ENCODE data around the gene BFAR. TPM values are rescaled to one million over a fixed set of nuclear protein-coding genes. Genes with fewer than 3 reads are reported as not detected.
"Not testable (repeated sequence)": the region's sequence is repeated elsewhere in the genome, so short reads cannot be mapped to it uniquely, and the experiment has no call there.

Gene BFAR
- total and polyA plus RNA-seq, 2 donors (not counting 1 experiment from before 2014, with no cell fraction given): 30.7 to 72.9 TPM

GRCh38 chr16:14635395-14636165 is 2.8 kb downstream of the BFAR start:
- POLR2A ChIA-PET: no interaction called here
- H3K4me3 Mint-ChIP-seq: peak overlapping the region; percentile 100
- 95% methylated on average over 9 of the region's 12 CpGs for WGBS (ENCODE audit: insufficient coverage)

GRCh38 chr16:14636179-14636950 is 3.6 kb downstream of the BFAR start:
- Histone ChIP-seq H4K20me1 (ENCODE audit: control insufficient read depth, insufficient read depth, low read length, poor library complexity, severe bottlenecking) (peaks cover 68% of the 10 kb centered on the region), H3K36me3 (replicated peaks in 1 of 2; ENCODE audit: control extremely low read depth in 1 of 2, control insufficient read depth in 1 of 2, extremely low read depth in 1 of 2, insufficient read depth in 2 of 2, low read length in 1 of 2) (peaks cover 5 to 14% of the 10 kb centered on the region in 2 experiments), H3K4me1 (ENCODE audit: control insufficient read depth in 2 of 2, insufficient read depth in 2 of 2, low read length in 2 of 2) (peaks cover 21 to 26% of the 10 kb centered on the region in 2 donors), H3K79me2 (ENCODE audit: control insufficient read depth, insufficient read depth, low read length) (peaks cover 93% of the 10 kb centered on the region)
- H3K4me3 ChIP-seq (ENCODE audit: control extremely low read depth in 1 of 5, extremely low read depth in 1 of 5, insufficient read depth in 1 of 5, low read depth in 2 of 5, low read length in 4 of 5); H3K27ac ChIP-seq (ENCODE audit: low read length in 2 of 2); DNase-seq; H3K27ac Mint-ChIP-seq; H3K4me2 ChIP-seq (replicated peaks; ENCODE audit: low read depth, low read length, poor library complexity, severe bottlenecking); CTCF ChIA-PET; H2AFZ ChIP-seq (ENCODE audit: insufficient read depth, low read depth, low read length, poor library complexity, severe bottlenecking); H3K9me3 Mint-ChIP-seq (ENCODE audit: insufficient read depth); H3K9ac ChIP-seq (ENCODE audit: low read length); POLR2A ChIA-PET; H3K4me3 Mint-ChIP-seq; H3K27me3 Mint-ChIP-seq; H3K9me3 ChIP-seq (ENCODE audit: control extremely low read depth in 1 of 3, control insufficient read depth in 2 of 3, insufficient read depth in 1 of 3, low read length in 2 of 3); ATAC-seq (ENCODE audit: low read depth); H3K27me3 ChIP-seq (replicated peaks in 1 of 4; ENCODE audit: control extremely low read depth in 1 of 4, control insufficient read depth in 3 of 4, insufficient read depth in 4 of 4, low read length in 3 of 4): not testable (repeated sequence)
- H3K4me1 Mint-ChIP-seq: peaks cover 54% of the 10 kb centered on the region
- intact Hi-C loops (cut with micrococcal nuclease): loop anchor here (10.0 kb wide), 1 partner anchor 458 kb away; the partner anchor contains the start of gene RRN3
- 90% methylated on average over 3 of the region's 17 CpGs for WGBS (ENCODE audit: insufficient coverage)

More at GRCh38 chr16:14635395-14636165, 2.8 kb downstream of the BFAR start:
- no peak overlapping the region for H3K27ac Mint-ChIP-seq
- Histone ChIP-seq H3K4me2 (replicated peaks; ENCODE audit: low read depth, low read length, poor library complexity, severe bottlenecking) (no peak overlapping the region), H3K27me3 (replicated peaks in 1 of 4; ENCODE audit: control extremely low read depth in 1 of 4, control insufficient read depth in 3 of 4, insufficient read depth in 4 of 4, low read length in 3 of 4) (no peaks in the 10 kb centered on the region), H3K4me1 (ENCODE audit: control insufficient read depth in 2 of 2, insufficient read depth in 2 of 2, low read length in 2 of 2) (peaks cover 23 to 29% of the 10 kb centered on the region in 2 donors), H3K4me3 (ENCODE audit: control extremely low read depth in 1 of 5, extremely low read depth in 1 of 5, insufficient read depth in 1 of 5, low read depth in 2 of 5, low read length in 4 of 5) (no peak overlapping the region), H3K36me3 (replicated peaks in 1 of 2; ENCODE audit: control extremely low read depth in 1 of 2, control insufficient read depth in 1 of 2, extremely low read depth in 1 of 2, insufficient read depth in 2 of 2, low read length in 1 of 2) (peaks cover 5 to 11% of the 10 kb centered on the region in 2 experiments), H3K79me2 (ENCODE audit: control insufficient read depth, insufficient read depth, low read length) (peaks cover 86% of the 10 kb centered on the region), H3K9me3 (ENCODE audit: control extremely low read depth in 1 of 3, control insufficient read depth in 2 of 3, insufficient read depth in 1 of 3, low read length in 2 of 3) (peaks cover 0 to 6% (median 0%) of the 10 kb centered on the region in 3 donors), H3K9ac (ENCODE audit: low read length) (no peak overlapping the region), H3K27ac (ENCODE audit: low read length in 2 of 2) (peak overlapping the region in 1 of 2 donors; percentile 36), H4K20me1 (ENCODE audit: control insufficient read depth, insufficient read depth, low read length, poor library complexity, severe bottlenecking) (peaks cover 60% of the 10 kb centered on the region), H2AFZ (ENCODE audit: insufficient read depth, low read depth, low read length, poor library complexity, severe bottlenecking) (no peak overlapping the region)
- ATAC-seq (ENCODE audit: low read depth): no peak
- intact Hi-C loops (cut with micrococcal nuclease): loop anchor here (10.0 kb wide), 1 partner anchor 459 kb away; the partner anchor contains the start of gene RRN3
- H3K27me3 Mint-ChIP-seq: no peaks in the 10 kb centered on the region
- H3K9me3 Mint-ChIP-seq (ENCODE audit: insufficient read depth): no peaks in the 10 kb centered on the region
- no peak for TF ChIP-seq CTCF (IDR thresholded peaks at IDR 0.05)
- TF ChIP-seq EZH2 (IDR thresholded peaks at IDR 0.05; ENCODE audit: borderline replicate concordance, insufficient read depth, low read depth, low read length, poor library complexity, severe bottlenecking): no peak
- H3K4me1 Mint-ChIP-seq: peaks cover 50% of the 10 kb centered on the region
- DNase-seq: no peak
- CTCF ChIA-PET: interaction anchor here (1.2 kb wide), 1 partner anchor 10 kb away, joined by 3 read pairs; no protein-coding TSS in a partner anchor

GRCh38 chr16:14636951-14637240 is 4.1 kb downstream of the BFAR start:
- CTCF ChIA-PET; H3K4me3 Mint-ChIP-seq; H3K4me3 ChIP-seq (ENCODE audit: control extremely low read depth in 1 of 5, extremely low read depth in 1 of 5, insufficient read depth in 1 of 5, low read depth in 2 of 5, low read length in 4 of 5); H3K4me2 ChIP-seq (replicated peaks; ENCODE audit: low read depth, low read length, poor library complexity, severe bottlenecking); H3K27me3 ChIP-seq (replicated peaks in 1 of 4; ENCODE audit: control extremely low read depth in 1 of 4, control insufficient read depth in 3 of 4, insufficient read depth in 4 of 4, low read length in 3 of 4); ATAC-seq (ENCODE audit: low read depth); H3K27ac Mint-ChIP-seq; H3K9me3 Mint-ChIP-seq (ENCODE audit: insufficient read depth); H3K27ac ChIP-seq (ENCODE audit: low read length in 2 of 2); POLR2A ChIA-PET; H3K9me3 ChIP-seq (ENCODE audit: control extremely low read depth in 1 of 3, control insufficient read depth in 2 of 3, insufficient read depth in 1 of 3, low read length in 2 of 3); H2AFZ ChIP-seq (ENCODE audit: insufficient read depth, low read depth, low read length, poor library complexity, severe bottlenecking); H3K9ac ChIP-seq (ENCODE audit: low read length); H3K27me3 Mint-ChIP-seq; DNase-seq: not testable (repeated sequence)
- WGBS (ENCODE audit: insufficient coverage): no CpG with 5 or more reads among the region's 1 CpG
- peaks cover 94% of the 10 kb centered on the region for H3K79me2 ChIP-seq (ENCODE audit: control insufficient read depth, insufficient read depth, low read length)
- peaks cover 55% of the 10 kb centered on the region for H3K4me1 Mint-ChIP-seq
- peaks cover 73% of the 10 kb centered on the region for H4K20me1 ChIP-seq (ENCODE audit: control insufficient read depth, insufficient read depth, low read length, poor library complexity, severe bottlenecking)
- intact Hi-C loops (cut with micrococcal nuclease): loop anchor here (10.0 kb wide), 1 partner anchor 458 kb away; the partner anchor contains the start of gene RRN3
- H3K4me1 ChIP-seq (ENCODE audit: control insufficient read depth in 2 of 2, insufficient read depth in 2 of 2, low read length in 2 of 2): peaks cover 18 to 24% of the 10 kb centered on the region in 2 donors
- peaks cover 5 to 14% of the 10 kb centered on the region in 2 experiments for H3K36me3 ChIP-seq (replicated peaks in 1 of 2; ENCODE audit: control extremely low read depth in 1 of 2, control insufficient read depth in 1 of 2, extremely low read depth in 1 of 2, insufficient read depth in 2 of 2, low read length in 1 of 2)

Measured in B cell (primary cell).